Measurements from ENCODE around the gene ENO4.

The ENO4 gene

DNA sequence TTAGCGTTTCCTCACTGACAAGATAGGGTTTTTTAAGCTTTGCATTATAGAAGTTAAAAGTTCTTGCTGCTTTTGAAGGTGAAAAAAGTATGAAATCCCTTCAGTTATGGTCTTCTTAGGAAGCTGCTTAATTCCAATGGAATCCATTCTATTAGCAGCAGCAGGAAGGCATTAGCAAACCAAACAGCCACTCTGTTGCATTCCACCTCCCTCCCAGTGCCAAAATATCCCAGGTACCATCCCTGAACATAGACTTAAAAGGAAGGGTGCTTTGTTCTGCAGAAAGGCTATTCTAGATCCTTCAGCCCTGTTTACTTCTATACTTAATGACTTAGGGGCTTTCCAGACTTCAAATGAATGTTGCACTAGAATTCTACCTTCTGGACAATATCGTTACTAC lies 23.8 kb downstream of the ENO4 start:
- DNase-seq = no peak

DNA sequence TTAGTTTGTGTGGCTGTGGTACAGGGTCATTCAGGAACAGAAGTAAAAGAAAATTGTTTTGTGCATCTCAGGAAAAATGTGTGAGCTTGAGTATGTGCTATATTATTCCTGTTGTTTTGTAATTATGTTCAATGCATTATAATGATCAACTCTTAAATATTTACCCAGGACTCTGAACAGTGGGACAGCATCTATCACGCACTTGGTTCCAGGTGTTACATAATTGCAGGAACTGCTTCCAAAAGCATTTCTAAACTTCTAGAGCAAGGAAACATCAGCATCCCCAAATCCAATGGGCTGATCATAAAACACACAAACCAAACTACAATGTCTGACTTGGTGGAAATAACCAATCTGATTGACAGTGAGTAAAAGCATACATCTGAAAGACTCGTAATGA lies 26.6 kb downstream of the ENO4 start:
- DNase-seq = no peak

DNA sequence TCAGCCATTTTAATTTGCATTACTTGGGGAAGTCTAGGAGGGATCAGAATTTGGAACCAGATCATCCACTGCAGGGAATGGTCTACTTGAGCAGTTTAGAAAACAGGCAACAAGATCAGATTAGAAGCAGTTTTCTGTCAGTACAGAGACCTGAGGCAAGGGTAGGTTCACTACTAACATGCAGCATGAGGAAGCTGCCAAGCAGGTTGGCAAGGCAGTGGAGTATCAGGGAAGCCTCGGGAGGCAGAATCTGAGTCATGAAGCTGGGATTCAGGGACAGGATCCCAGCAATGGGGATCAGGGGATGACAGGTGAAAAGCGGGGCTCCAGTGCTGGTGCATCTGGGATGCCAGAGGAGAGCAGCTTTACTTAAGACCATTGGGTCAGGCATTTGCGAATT lies 28.1 kb downstream of the ENO4 start:
- DNase-seq = no peak

DNA sequence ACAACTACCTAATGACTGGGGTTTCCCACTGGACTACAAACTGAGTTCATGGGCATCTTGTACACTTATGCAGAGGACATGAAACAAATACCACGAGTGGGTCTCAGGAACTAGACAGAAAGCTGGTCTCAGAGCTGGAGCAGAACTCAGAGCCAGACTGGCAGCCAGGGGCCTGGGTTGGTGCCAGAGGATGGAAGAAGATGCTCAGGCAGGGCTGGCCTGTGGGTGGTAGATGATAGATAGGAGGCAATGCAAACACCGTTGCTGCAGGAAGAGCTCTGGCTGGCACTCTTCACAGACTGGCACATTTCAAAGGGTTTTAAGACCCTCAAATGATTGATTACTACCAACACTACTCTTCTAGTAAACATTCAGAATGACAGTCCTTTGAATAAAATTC lies 28.8 kb downstream of the ENO4 start:
- DNase-seq = no peak

DNA sequence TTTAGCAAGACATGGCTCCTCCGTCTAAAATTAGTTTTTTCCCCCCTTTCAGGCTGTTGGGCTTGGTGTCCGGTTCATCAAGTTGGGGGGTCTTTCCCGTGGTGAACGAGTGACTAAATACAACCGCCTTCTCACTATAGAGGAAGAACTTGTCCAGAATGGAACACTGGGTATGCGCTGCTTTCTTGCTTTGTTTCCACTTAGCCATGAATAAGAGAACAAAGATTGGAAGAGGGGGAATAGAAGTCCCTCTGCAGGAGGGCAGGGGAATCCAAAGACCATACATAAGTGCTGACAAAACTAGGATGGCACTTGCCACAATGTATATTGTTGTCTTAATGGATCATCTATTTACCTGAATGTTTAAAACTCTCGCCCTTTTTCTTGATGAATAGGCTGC lies 30.5 kb downstream of the ENO4 start:
- DNase-seq = no peak

DNA sequence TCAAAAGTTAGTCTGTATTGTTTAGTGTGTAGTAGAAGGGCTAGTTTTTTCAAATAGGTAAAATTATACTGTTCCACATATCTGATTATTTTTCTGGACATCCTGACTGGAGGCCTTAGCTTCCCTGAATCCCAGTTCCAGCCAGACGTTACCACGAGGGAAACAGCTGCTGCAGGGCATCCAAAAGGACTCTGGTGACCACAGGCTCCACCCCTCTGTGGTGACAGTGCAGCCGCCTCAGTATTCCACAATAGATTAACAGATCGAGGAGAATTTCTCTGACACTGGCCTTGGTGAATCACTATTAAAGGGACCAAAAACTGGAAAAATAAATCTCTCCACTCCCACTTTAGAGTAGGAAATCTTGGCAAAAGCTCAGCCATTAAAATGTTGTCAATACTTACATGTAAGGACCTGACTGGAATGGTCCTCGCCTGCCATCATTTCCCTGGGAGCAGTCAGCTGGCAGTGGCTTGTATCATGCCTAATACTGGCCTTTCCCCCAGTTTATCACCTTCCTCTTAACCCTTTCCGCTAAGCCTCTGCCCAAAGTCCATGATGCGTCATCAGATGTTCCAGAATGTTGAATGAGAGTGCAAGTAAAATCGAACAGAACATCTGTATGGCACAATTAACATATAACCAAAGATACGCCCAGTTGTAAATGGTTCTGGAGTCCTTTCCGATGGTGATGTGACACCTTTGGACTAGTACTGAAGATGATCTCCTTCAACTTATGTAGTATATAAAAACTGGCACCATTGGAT lies 31.6 kb downstream of the ENO4 start:
- DNase-seq = no peak

DNA sequence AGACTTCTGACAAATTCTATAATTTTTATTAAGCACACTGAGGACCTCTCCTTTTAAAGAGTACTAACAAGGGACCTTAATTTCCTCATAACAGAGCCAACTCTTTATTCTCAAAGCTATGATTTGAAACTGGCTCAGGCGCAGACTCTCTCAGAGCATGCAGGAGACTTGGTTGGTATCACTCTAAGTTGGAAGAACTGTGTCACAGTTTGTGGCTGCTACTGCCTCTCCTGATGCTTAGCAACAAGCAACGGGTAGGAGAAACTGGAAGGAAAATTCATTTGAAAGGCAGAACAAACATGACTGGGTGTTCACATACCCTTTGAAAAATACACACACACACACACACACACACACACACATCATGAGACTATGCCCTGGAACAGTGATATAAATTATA lies 33.3 kb downstream of the ENO4 start:
- no peak for DNase-seq

DNA sequence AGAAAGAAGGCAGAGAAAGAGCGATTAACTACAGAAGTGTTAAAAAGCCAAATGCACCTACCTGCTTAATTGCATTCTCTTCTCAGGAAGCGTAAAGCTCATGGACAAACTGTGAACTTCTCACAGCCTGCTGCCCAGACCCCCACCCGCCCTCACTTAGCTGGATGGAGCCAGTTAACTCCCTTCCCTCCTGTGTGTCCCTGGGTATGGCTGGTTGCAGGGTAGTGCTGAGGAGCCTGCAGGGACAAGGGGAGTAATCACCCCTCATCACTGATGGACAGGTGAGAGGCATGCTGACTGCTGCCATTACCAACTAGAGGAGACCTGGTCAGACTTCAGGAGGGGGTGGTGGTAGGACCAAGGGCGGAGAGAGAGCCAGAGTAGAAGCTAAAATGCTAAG lies 37.5 kb downstream of the ENO4 start:
- DNase-seq = no peak

DNA sequence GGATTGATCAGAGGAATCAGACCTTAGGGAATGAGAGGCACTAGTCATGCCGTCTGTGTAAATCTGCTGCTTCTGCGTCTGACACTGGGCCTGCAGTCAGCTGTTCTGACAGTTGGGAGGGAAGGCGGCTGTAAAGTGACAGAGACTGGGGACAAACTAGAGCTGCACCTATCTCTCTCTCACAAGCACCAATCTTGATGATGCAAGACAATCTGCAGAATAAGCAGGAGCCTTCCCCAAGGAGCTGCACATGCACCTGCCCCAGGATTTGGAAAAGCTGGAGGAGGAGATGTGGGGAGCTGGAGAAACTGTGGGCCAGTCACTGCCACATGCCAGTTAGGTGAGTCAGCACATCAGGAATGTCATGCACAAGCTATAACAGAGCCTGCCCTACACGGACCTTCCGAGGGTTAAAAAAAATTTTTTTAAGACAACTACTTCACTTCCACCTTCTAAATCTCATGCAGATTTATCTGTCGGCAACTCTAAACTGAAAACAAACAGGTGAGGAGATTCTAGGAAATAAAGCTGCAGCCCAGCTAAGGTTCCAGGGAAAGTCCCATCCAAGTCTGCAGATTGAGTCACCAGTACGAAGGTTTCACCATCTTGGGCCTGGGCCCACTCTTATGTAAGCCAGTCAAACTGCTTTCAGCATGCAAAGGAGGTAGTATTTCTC lies 39.2 kb downstream of the ENO4 start:
- DNase-seq = no peak

DNA sequence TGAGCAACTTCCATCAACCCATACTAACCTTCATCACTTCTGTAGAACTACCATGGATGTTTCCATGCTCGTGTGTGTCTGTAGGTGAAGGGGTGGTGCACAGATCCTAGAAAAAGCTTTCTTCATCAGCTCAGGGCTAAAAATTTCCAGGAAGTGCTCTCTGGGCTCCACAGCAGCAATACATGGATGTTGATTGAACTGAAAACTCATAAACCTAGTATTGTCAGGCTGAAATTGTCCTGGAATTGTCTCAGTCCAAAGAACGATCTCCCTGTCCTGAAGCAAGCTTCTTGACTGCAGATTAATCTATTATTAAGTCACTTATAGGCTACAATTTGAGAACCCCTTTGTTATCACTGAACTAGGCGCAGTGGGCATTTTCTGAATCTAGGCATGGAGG lies 39.8 kb downstream of the ENO4 start:
- no peak for DNase-seq

DNA sequence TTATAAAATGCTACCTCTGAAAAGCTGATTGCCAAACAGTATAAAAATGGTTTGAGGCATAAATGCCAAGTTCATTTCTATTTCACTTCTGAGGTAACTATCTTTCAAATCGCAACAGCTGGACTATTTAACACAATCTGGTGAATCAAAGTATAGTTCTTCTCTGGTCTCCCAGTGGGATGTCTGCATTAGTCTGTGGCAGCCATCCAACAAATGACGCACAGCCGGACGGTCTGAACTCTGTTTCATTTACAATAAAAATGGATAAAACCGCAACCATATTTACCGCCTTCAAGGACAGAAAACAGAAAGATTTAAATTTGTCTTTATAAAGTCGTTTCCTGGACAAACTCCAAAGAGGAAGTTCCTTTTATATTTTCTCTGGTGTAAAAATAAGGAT lies 41.9 kb downstream of the ENO4 start:
- peak; percentile 30 for DNase-seq

DNA sequence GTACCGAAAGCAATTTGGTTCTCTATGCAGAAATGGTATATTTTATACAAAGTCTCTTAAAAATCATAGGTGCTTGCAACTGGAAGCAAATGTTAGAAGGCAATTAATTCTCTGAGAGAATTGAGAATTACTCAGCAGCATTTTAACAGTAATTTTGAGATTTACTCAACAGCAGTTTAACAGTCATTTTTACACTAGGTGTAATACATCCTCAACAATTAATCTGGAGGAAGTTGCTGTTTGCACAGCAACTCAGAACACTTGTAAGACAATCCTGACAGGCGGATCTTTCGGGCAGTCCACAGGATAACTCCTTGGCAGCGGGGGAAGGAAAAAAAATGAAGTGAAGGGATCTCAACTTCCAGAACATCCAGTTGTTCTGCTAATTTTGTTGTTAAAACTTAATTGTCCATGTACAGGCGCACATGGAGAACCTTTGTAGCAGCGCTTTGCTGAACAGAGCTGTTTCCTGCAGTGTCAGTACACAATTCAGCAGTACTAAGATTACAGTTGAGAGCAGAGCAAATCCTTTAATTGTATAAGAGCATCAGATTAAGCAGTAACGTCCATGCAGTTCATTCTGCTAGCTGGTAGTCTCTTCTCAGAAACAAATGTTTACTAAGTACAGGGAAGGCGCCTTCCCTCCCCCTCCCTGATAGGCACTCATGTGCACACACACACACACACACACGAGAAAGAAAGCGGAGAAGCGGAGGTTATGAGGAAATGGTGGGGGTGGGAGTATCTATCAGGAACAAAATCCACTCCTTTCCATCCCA lies 43.8 kb downstream of the ENO4 start:
- no peak for DNase-seq

DNA sequence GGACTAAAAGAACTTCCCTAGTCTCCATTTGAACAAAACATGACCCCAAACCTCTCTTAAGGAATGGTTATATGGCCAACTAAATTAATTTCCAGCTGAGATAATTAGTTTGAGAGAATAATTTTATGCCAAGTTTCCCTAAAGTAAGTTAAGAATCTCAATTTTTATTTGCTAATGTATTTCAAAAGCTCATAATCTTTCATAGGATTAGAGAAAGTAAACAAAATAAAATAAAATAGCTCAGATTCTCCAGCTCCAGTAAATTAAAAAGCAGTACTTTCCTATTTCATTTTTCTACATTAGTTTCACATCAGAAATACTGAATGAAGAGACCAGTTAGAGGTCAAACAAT lies 44.4 kb downstream of the ENO4 start:
- no peak for DNase-seq

DNA sequence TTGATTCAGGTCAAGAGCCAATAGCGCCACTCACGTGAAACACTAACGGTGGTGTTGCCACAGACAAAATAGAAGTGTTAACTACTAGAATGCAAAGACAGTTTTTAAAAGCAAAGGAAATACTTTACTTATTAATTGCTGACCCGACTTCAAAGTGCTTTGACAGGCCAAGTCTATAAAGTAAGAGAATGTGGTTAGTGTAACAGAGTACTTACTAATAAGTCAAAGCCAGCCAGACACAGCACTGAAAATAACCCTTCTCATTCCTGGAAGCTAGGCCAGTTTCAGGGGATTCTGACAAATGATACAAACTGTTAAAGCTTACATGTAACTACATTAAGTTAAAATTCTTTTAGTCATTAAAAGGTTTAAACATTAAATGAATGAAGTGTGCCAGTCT lies 50.3 kb downstream of the ENO4 start:
- no peak for DNase-seq

DNA sequence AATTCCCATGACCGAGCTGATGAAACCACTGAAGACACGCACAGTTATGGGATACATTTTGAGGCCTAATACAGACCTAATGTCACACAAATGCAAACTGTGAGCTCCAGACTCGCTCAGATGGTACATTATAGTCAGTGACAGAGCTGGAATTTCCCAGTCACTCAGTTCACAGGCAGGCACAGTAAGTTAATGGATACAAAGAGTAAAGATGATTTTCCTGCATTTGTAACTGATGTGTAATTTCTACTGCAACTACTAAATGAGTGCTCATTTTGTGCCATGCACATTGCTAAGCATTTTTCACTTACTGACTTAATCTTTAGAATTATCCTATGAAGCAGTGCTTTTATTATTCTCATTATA lies 56.5 kb downstream of the ENO4 start:
- no peak for DNase-seq

DNA sequence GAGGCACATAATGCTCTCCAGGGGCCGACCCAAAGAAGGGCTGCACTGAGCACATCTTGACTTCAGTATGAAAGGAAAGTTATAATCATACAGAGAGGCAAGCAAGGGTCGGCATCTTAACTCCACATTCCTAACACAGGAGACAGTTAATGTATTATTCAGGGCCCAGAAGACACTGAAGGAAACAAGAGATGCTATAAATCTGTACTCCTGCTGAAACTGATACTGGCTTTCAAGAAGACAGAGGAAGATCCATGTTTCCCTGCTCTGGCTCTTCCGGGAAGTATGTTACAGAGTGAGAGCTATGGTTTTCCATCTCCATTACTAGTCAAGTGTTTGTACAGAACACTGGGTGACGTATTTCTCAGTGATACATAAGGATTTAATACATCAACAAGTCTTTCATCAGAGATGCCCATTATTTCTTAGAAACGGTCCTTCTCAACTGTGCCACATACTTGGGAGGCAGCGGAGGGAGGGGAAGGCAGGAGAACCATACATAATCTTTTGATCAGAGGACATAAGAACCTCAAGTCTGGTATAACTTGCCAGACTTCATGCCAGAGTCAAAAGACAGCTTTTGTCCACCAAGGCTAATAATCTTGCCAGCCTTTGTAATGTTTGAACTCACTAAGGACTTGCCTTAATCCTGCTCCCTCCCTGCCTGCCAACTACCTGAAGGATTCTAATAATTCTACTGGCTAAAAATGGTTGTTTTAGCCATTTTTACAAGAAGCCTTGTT lies 58.1 kb downstream of the ENO4 start:
- DNase-seq = no peak

DNA sequence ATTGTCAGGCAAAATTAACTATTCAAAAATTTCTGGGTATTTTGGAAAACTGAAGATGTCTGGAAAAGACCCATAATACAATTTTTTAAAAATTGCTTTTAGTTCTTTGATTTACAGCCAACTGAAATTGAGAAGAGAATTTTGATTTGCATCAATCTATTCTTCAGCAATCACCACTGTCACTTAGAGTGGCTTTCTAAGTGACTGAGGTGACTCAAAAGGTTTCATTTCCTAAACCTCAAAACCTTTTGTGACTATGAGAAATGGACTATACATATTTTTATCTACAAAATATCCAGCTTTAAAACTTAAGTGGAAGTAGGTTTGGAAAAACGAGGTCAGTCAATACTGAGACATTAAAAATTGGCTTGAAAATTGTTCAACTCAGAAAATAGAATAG lies 60.0 kb downstream of the ENO4 start:
- no peak for DNase-seq

DNA sequence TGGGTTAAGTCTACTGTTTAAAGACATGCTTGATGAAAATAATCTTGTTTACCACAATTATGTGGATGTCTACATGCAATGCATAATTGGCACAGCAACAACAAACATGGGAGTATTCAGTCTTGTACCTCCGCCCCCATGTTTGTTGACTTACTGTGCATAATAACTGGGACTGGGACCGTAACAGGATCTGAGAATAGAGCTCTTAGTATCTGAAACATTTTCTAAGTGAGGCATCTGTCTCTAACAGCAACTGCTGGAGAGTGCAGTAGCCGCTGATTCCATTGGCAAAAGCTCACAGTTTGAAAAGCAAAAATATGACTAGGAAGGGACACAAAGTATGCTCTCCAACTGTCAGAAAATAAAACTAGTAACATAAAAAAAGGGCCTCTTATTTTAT lies 61.6 kb downstream of the ENO4 start:
- no peak for DNase-seq

DNA sequence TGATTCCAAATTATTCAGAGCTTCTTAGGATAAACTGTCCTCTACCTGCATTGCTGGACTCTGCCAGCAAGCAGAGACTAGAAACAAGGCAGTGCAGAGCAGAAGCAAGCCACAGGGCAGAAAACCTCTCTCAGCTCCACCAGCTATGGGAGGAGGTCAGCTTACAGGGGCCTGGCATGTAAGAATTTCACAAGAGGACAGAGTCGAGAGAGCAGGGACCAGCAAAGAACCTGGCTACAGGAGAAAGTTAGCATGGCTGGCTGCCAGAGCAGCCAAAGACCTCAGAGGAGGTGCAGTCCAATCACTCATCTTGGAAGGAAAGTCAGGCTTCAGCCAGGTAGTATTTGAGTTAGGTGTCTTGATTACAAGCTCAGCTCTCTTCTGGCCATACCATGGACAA lies 62.9 kb downstream of the ENO4 start:
- DNase-seq = no peak

DNA sequence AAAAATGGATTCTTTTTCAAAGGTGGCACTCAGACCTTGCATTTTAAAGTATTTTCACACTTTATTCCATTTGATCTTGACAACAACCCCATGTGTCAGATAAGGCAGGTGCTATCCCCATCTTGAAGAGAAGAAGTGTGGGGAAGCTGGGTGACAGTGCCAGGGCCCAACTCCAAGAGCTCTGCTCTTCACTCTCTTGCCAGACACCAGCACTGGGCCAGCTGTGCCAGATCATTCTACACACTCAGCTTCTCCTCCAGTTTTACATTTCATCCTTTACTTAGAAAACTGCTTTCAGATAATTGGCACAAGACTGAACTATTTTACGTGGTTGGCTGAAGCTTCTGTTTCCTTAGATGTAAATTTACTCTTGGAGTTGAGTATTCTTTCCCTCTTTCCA lies 64.4 kb downstream of the ENO4 start:
- no peak for DNase-seq

DNA sequence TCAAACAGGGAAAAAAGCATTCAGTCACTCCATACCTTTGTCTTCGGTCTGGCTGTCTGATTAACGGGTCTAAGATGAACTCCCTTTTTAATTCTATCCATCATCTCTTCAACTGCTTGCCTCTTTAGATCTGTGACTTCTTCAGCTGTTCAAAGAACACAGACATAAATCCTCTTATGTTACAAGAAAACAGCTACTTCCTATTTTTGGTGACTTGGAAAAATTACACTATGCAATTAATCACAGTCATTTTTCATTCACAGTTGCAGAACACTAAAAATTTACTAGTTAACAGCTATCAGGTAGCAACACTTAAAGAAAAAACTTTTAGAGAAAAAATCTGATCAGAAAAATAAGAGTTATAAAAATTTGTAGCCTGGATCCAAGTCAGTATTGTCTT lies 66.0 kb downstream of the ENO4 start:
- no peak for DNase-seq

DNA sequence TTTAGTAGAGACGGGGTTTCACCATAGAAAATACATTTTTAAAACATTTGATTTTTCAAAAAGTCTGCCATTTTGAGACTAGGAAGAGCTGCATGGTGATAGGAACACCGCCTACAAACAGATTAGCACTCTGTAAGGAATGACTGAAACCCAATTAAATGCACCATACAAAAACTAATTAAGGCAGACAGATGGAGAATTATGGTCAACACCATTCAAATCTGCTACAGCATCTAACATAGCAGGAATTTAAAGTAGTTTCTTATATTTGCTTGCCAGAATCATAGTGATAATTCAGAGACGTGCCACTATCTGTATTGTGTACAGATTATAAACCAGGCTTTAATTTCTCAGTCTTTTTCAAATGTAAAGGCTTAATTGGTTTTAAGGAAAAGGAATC lies 68.2 kb downstream of the ENO4 start:
- DNase-seq = no peak

DNA sequence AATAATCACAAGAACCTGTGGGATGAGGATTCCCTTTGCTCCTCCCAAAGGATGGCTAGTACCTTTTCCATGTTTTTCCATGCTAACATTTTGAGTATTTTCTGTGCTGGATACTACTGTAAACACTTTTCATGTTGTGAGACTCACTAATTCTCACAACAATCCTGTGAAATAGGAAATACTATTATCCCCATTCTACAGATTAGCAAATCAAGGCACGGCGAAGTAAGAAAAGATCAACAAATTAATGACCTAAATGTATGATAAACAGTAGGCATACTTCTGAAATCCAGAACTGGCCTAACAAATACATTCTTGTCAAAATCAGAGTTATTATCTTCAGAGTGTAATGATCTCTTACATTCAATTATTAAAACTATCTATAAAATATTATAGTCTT lies 69.3 kb downstream of the ENO4 start:
- DNase-seq = no peak

DNA sequence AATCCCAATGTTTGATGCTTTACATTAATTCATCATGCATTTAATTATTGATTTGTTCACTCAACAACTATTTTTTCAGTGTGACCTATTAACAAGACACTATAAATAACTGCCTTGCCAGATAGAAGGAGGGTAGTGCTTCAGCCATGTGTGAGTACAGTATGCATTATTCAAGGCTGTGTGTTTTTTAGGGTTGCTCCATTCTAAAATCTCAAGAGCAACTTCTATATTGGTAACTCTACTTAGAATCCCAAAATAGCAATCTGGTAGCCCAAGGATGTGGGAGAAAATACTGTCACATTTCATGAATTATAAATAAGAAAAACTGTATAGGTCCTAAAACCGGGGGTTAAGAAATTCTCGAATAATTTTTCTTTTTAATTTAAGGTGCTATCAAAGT lies 69.9 kb downstream of the ENO4 start:
- DNase-seq = no peak
